Brain pericyte (primary cell): Measurements from ENCODE around the gene HOXB8.

ENCODE experiments used
- DNase-seq: peaks from one replicate; pipeline ENCODE4 v3.0.0-alpha.2; 2012; ENCODE audit warnings: low read depth, low spot score

Gene HOXB8

DNA sequence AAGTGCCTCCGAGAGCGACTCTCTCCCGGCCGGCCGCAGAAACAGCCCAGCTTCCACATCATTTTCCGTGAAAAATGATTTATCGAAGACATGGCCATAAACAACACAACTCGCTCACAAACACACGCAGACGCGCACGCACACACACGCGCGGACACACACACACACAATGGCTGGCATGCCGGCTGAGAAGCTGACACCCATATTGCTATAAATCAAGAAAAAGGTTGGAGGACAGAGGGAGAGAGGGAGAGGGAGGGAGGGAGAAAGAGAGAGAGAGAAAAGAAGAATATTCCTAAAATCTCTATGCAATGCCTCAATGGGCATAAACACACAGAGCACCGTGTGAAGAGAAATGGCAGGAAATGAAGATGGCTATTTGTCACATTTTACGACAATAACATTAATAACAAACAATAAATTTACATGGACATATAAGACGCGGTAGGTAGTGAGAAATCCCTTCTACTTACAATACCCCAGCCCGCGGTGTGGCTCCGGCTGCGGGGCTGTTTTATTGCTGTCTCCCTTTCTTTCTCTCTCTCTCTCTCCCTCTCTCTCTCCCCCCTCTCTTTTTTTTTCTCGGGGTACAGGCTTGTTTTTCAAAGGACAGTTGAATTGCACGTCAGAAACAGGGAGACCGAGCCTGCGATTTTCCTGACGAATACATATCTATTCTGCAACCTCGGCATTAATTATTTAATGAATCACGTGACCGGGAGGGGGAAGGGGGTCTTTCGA is 46.4 kb downstream of the HOXB8 start:
- DNase-seq, result no peak

DNA sequence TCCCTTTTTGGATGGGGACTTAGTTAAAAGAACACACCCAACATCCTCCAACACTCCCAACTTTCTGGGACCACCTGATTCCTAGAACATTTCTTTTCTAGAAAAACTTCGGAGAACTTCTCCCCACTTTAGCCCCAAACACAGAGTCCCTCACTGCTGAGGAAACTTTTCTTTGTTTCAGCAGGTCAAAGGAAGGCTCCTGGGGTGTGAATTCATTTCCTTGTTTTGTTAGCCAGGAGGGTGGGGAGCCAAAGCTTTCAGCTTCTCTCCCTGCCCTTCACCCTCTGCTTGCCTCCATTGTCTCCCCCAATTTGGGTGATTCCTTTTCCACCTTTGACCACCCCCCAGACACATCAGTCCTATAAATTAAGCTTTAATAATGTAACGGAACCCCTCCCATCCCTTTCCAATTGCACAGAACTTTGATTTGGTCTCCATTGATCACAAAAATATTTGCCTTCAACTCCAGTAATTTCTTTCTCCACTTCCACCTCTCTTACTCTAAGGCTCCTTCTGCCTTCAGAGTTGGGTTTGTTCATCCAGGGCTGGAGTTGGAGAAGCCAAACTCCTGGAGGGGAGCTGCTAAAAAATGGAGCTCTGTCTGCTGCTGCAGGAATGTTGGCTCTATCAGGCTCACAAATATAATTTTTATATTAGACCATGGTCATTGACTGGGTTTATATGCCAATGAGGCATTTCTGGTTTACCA is 47.3 kb downstream of the HOXB8 start:
- DNase-seq, result no peak

DNA sequence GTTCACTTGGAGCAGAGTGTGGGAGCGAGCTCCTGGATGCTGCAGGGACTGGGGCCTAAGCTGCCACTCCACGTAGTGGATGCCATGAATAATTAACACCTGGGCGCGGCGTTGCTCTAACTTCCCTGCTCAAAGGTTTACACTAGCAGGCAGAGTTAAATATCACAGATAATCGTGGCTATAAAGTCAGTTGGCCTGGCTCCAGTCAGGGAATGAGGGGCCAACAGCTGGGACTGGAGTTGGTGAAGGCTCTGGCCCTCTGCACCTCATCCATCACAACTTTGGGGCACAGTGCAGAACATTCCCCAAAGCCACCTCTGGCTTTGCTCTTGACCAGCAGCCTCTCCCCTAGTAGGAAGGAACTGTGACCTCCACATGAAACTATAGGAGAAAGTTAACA is 47.9 kb downstream of the HOXB8 start:
- DNase-seq, result no peak

DNA sequence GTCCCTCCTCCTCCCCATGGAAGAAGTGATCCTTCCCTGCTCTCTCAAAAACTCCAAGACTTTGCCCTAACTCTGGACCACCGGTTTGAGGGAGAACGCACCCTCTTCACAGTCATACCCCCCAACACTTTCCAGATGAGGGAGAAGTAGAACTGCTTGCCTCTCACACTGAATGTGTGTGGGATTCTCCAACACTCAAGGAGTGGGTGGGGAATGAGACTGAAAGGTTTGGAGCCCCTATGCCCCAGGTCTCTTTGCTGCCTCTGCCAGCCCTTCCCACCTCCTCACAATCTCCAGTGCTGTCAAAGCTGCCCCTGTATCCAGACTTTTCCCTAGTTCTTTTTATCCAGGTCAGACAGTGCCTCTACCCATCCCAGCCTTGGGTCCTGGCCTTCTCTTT is 48.4 kb downstream of the HOXB8 start:
- no peak for DNase-seq

DNA sequence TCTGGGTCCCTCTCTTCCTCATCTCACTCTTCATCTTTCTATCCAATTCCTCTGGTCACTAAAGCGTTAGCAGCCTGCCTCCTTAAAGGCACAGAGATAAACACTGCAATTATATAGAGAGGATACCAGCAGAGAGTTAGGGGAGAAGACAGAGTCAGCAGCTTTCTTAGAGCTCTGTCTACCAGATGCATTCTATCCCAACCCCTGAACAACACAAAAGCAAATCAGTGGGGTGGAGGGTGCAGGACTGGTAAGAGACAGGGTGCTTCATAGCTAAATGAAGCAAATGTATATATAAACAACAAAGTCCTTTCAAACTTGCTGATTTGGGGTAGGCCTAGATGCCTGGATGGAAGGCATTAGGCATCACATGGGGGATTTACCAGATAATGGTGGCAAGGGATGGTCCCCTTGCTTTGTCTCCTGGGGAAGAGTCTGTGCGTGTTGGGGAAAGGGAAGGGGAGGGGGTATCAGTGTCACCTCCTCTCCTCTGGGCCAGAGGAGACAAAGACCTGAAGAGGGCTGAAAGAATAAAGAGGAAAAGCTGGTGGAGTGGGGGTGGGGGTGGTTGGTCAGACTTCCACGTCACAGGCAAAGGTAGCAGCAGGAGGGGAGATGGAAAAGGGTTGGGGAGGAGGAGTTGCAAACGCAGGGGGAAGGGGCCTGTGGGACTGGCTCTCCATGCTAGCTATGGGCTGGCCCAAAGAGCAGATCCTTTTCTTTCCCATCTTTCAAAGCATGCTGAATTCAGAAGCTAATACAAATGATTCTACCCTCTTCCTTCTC is 49.0 kb downstream of the HOXB8 start:
- no peak for DNase-seq

DNA sequence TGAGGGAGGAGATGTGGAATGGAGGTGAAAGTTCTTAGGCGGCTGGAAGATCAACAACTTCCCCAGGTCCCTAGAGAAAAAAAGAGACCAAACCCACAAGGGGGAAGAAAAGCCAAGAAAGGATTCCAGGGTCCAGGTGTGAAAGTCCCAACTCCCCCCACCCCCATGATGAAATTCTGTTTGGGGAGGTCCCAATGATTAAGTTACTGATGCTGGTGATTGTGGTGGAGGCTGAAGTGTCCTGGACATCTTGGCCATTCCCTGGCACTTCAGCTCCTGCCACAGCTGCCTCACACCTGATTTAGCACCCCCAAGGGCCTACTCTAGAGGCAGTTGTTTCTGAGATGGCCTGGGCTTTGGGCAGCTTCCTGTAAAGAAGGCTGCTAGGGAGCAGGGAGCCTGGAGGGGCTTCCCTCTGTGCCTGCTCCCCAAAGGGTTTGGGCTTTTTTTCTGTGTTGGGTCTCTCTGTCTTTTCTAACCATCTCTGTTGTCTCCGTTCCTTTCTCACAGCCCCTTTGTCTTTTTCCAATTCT is 50.0 kb downstream of the HOXB8 start:
- no peak for DNase-seq

DNA sequence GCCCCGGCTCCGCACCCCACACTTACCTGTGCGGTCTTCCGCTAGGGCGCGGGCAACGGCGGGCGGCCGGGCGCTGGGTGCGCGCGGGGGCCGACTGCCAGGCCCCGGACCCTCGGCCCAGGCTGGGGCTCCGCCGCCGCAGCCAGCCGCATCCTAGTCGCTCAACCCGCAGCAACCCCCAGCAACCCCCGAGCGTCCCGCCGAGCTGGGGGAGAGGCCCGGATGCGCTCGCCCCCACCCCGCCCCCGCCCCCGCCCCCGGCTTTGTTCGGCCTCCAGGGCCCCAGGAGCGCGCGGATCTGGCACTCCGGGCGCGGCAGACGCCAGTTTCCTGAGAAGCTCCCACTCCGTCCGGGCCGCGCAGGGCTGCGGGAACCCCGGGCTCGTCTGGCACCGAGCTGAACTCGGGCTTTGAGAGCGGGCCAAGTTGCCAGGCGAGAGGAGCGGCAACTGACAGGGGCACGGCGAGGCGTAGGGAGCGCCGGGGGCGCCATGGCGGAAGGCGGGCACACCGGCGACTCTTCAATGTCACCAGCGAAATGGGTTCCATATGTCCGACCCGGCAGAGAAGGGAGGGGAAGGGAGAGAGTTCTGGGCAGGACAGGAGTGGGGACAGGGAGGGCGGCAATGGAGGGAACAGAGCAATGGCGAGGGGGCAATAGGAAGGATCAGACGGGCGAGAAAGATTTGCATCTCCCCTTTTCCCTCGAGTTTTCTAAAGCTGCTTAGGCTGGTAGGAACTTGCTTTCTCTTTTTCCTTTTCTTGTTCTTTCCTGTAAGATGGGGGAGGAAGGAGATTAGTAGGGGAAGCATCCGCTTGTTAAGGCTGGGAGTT is 50.7 kb downstream of the HOXB8 start:
- no peak for DNase-seq

DNA sequence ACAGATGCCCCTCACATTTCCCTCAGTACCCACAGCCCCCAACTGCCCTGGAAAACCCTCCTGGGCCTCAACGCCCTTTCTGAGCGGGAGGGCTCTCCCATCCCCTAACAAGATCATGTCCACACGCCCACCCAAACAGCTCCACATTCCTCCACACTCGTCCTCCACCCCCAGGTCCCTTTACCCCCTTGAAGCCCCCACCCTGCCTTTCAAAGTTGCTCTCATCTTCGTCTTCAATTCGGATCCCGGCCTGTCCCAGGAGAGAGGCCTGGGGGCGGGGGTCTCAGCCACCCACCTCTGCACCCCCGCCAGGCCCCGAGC is 51.3 kb downstream of the HOXB8 start:
- no peak for DNase-seq

DNA sequence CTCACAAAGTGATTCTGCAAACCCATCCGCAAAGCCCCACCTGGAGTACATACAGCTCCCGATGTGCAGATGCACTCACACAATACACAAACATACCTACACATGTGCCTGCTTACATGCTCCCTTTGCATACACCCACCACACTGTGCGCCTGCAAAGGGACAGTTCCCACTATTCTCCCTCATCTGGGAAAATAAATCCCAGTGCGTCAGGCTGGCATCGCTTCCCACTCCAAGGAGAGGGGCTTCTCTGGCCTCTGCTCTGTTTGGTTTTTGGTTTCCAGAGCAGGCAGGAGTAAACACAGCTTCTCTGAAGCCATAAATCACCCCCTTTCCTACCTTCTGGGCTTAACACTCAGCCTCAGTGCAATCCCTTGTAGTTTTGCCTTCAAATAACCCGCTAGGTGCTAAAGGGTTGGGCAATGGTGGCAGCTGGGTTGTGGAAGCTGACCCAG is 51.7 kb downstream of the HOXB8 start:
- DNase-seq, result no peak

DNA sequence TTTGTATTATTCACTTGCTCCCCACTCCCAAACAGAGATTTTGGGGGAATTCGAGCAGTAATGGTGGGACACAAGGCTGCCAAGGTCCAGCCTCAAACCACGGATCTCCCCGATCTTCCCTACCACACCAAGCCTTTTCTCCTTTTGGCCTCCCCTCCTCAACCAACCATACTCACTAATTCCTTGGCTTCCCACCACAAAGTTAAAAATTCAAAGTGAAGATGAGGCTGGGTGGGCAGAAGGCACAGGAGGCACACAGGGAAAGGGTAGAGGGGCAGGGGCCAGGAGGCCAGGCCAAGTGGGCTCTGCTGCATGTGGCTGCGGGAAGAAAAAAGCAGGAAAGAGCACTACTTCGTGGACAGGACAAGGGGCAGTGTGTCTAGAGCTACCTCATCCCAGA is 52.2 kb downstream of the HOXB8 start:
- DNase-seq, result no peak
